HEK293 (cell line): ENCODE measurements around the gene SP3.
A peak's percentile ranks its signal among the peaks of the same experiment; 100 is the strongest.

Experiments
- CTCF ChIA-PET: fragments of 350-600 bp; formaldehyde crosslinking; extraction: SDS; loops from one replicate; lab custom pipeline; 2021; ENCODE audit warnings: antibody characterized with exemption; lab: Yijun Ruan, JAX
- POLR2A ChIA-PET: fragments of 300-600 bp; formaldehyde crosslinking; extraction: SDS; loops from one replicate; lab custom pipeline; 2020; ENCODE audit warnings: antibody characterized with exemption, inconsistent platforms; lab: Yijun Ruan, JAX
- H3K27ac ChIP-seq: fragments of 200-500 bp; sonication (Bioruptor generic); 2 replicates; pipeline ENCODE4 v1.5.1; 2014; ENCODE audit warnings: low read depth, low read length, control low read depth, inconsistent platforms; ENCODE audit errors: extremely low read depth
- H3K36me3 ChIP-seq, 2 experiments: fragments of 200-500 bp in 1 of 2; sonication (Bioruptor generic) in 1 of 2; 1 replicate in 1 of 2; 2 replicates in 1 of 2; pipeline ENCODE4 v1.5.1; 2014 to 2017; ENCODE audit warnings: inconsistent platforms in 2 of 2, low read length in 2 of 2; ENCODE audit not compliant: control insufficient read depth in 2 of 2, insufficient read depth in 1 of 2
- H3K4me1 ChIP-seq: fragments of 200-500 bp; sonication (Bioruptor generic); 2 replicates; pipeline ENCODE4 v1.5.1; 2014; ENCODE audit warnings: mild to moderate bottlenecking, low read length, inconsistent platforms; ENCODE audit not compliant: control insufficient read depth, insufficient read depth
- H3K4me3 ChIP-seq: 2 replicates; pipeline ENCODE4 v1.5.1; 2011; ENCODE audit warnings: low read depth, mild to moderate bottlenecking, control low read depth, low read length, moderate library complexity
- H3K9me3 ChIP-seq: fragments of 200-500 bp; sonication (Bioruptor generic); 2 replicates; pipeline ENCODE4 v1.5.1; 2014; ENCODE audit warnings: low read depth, low read length, inconsistent platforms; ENCODE audit not compliant: control insufficient read depth, insufficient read depth
- KLF17 ChIP-seq: fragments of 450-650 bp; formaldehyde crosslinking; IDR thresholded peaks from 2 replicates; pipeline ENCODE4 v1.5.1; 2016; ENCODE audit warnings: missing biosample characterization, missing genetic modification characterization
- PRDM1 ChIP-seq: fragments of 450-650 bp; formaldehyde crosslinking; IDR thresholded peaks from 2 replicates; pipeline ENCODE4; 2016; ENCODE audit warnings: missing biosample characterization, missing genetic modification characterization
- SCRT2 ChIP-seq: fragments of 450-650 bp; formaldehyde crosslinking; IDR thresholded peaks from 2 replicates; pipeline ENCODE4 v1.5.1; 2016; ENCODE audit warnings: missing biosample characterization, missing genetic modification characterization
- ZBTB20 ChIP-seq: fragments of 450-650 bp; formaldehyde crosslinking; IDR thresholded peaks from 2 replicates; pipeline ENCODE4 v1.5.1; 2016; ENCODE audit warnings: missing biosample characterization, missing genetic modification characterization
- ZBTB6 ChIP-seq: fragments of 450-650 bp; formaldehyde crosslinking; IDR thresholded peaks from 2 replicates; pipeline ENCODE4 v1.5.1; 2017; ENCODE audit warnings: missing biosample characterization, missing genetic modification characterization
- ZIC2 ChIP-seq: fragments of 450-650 bp; formaldehyde crosslinking; IDR thresholded peaks from 2 replicates; pipeline ENCODE4 v1.5.1; 2016; ENCODE audit warnings: missing biosample characterization, missing genetic modification characterization
- ZNF10 ChIP-seq: fragments of 450-650 bp; formaldehyde crosslinking; IDR thresholded peaks from 2 replicates; pipeline ENCODE4 v1.5.1; 2017; ENCODE audit warnings: missing biosample characterization, missing genetic modification characterization
- ZNF16 ChIP-seq: fragments of 450-650 bp; formaldehyde crosslinking; IDR thresholded peaks from 2 replicates; pipeline ENCODE4 v1.5.1; 2016; ENCODE audit warnings: low read depth, missing biosample characterization, missing genetic modification characterization
- ZNF214 ChIP-seq: fragments of 450-650 bp; formaldehyde crosslinking; IDR thresholded peaks from 2 replicates; pipeline ENCODE4 v1.5.1; 2017; ENCODE audit warnings: missing biosample characterization, mild to moderate bottlenecking, missing genetic modification characterization, borderline replicate concordance
- ZNF777 ChIP-seq: fragments of 450-650 bp; formaldehyde crosslinking; IDR thresholded peaks from 2 replicates; pipeline ENCODE4 v1.5.1; 2017; ENCODE audit warnings: missing biosample characterization, missing genetic modification characterization, borderline replicate concordance
- ZXDB ChIP-seq: fragments of 450-650 bp; formaldehyde crosslinking; IDR thresholded peaks from 2 replicates; pipeline ENCODE4 v1.5.1; 2016; ENCODE audit warnings: missing biosample characterization, missing genetic modification characterization

Gene SP3

GRCh38 chr2:173997753-173998152 lies 32.6 kb upstream of the SP3 start:
- Histone ChIP-seq H3K4me3 (no peak overlapping the region), H3K27ac (no peak overlapping the region), H3K36me3 (no peaks in the 10 kb centered on the region), H3K4me1 (no peaks in the 10 kb centered on the region)
- ChIA-PET CTCF (no interaction called here), POLR2A (no interaction called here)
- TF ChIP-seq ZNF777 (no peak), PRDM1 (tag by site-specific recombination) (peak; percentile 25; the same call in 1 of the 2 replicates)
- TF ChIP-seq, all 188 proteins: peak for 1
- H3K9me3 ChIP-seq: no peaks in the 10 kb centered on the region

GRCh38 chr2:173997269-173997668 lies 32.1 kb upstream of the SP3 start:
- H3K4me3 ChIP-seq: no peak overlapping the region
- no peaks in the 10 kb centered on the region for H3K4me1 ChIP-seq
- peak; percentile 21; the same call in 1 of the 2 replicates for TF ChIP-seq SCRT2 (tag by site-specific recombination)
- no peak for TF ChIP-seq KLF17 (tag by site-specific recombination)
- no peaks in the 10 kb centered on the region for H3K36me3 ChIP-seq
- POLR2A ChIA-PET: no interaction called here
- H3K27ac ChIP-seq: no peak overlapping the region
- H3K9me3 ChIP-seq: no peaks in the 10 kb centered on the region
- CTCF ChIA-PET: no interaction called here

GRCh38 chr2:173996766-173997165 lies 31.6 kb upstream of the SP3 start:
- H3K36me3 ChIP-seq: no peaks in the 10 kb centered on the region
- H3K27ac ChIP-seq: no peak overlapping the region
- no peak overlapping the region for H3K4me3 ChIP-seq
- H3K9me3 ChIP-seq: no peaks in the 10 kb centered on the region
- ChIA-PET CTCF (interaction anchor here (0.9 to 1.2 kb wide), 3 partner anchors 26 to 429 kb away, joined by 3 read pairs; no protein-coding TSS in a partner anchor), POLR2A (no interaction called here)
- no peaks in the 10 kb centered on the region for H3K4me1 ChIP-seq
- no peak for TF ChIP-seq ZBTB20 (tag by site-specific recombination)

GRCh38 chr2:173993459-173993858 lies 28.3 kb upstream of the SP3 start:
- no peaks in the 10 kb centered on the region for H3K4me1 ChIP-seq
- POLR2A ChIA-PET: no interaction called here
- H3K4me3 ChIP-seq: no peak overlapping the region
- H3K36me3 ChIP-seq: no peaks in the 10 kb centered on the region
- no peaks in the 10 kb centered on the region for H3K9me3 ChIP-seq
- TF ChIP-seq ZNF16 (tag by site-specific recombination): no peak
- no peak for TF ChIP-seq ZBTB6 (tag by site-specific recombination)
- TF ChIP-seq ZNF10 (tag by site-specific recombination): no peak
- no peak for TF ChIP-seq ZNF214
- H3K27ac ChIP-seq: no peak overlapping the region
- CTCF ChIA-PET: no interaction called here

GRCh38 chr2:173991856-173992588 lies 26.8 kb upstream of the SP3 start:
- Histone ChIP-seq H3K36me3 (no peaks in the 10 kb centered on the region), H3K27ac (no peak overlapping the region), H3K4me3 (no peak overlapping the region), H3K4me1 (no peaks in the 10 kb centered on the region), H3K9me3 (no peaks in the 10 kb centered on the region)
- POLR2A ChIA-PET: interaction anchor here (0.5 kb wide), 1 partner anchor 471 kb away, joined by 3 read pairs; no protein-coding TSS in a partner anchor
- CTCF ChIA-PET: interaction anchor here (0.6 kb wide), 1 partner anchor 130 kb away, joined by 3 read pairs; no protein-coding TSS in a partner anchor
- TF ChIP-seq ZIC2 (tag by site-specific recombination): peak; percentile 24; the same call in 1 of the 2 replicates
- no peak for TF ChIP-seq ZXDB (tag by site-specific recombination)
